B cell (primary cell): ENCODE measurements around the gene LMBRD1. TPM values are rescaled to one million over a fixed set of nuclear protein-coding genes. Genes with fewer than 3 reads are reported as not detected.

Experiments used
- ATAC-seq: fragments of 200-7000 bp; cut with Tn5 transposase; one replicate; pipeline ENCODE4 v1.10.0; 2021; ENCODE audit warnings: low read depth, mild to moderate bottlenecking, moderate number of reproducible peaks, moderate library complexity
- CTCF ChIA-PET: fragments of 350-600 bp; sonication (Branson Sonifier 250); formaldehyde crosslinking; loops from one replicate; lab custom pipeline; 2021; ENCODE audit warnings: antibody characterized with exemption, inconsistent platforms; lab: Charles Lee
- POLR2A ChIA-PET: fragments of 350-600 bp; sonication (Branson Sonifier 250); formaldehyde crosslinking; loops from one replicate; lab custom pipeline; 2021; ENCODE audit warnings: antibody characterized with exemption; lab: Charles Lee
- DNase-seq: peaks from one replicate; pipeline ENCODE4 v3.0.0; 2013
- H2AFZ ChIP-seq: 2 replicates; pipeline ENCODE4 v1.6.1; 2012; ENCODE audit warnings: mild to moderate bottlenecking, low read depth, low read length; ENCODE audit not compliant: insufficient read depth, poor library complexity, severe bottlenecking
- H3K27ac ChIP-seq, 2 donors: 1 replicate in 1 of 2; 2 replicates in 1 of 2; pipeline ENCODE4 v1.5.1; 2012 to 2013; ENCODE audit warnings: low read length in 2 of 2, mild to moderate bottlenecking in 2 of 2, moderate library complexity in 1 of 2
- H3K27me3 ChIP-seq, 4 experiments: fragments of 200-600 bp in 1 of 4; sonication (generic) in 1 of 4; replicated peaks in 1 of 4; 1 replicate in 2 of 4; 2 replicates in 2 of 4; pipeline versions ENCODE4 v1.6.1 to v1.7.0; 2013 to 2016; ENCODE audit warnings: low read length in 3 of 4, mild to moderate bottlenecking in 2 of 4, mixed read lengths in 1 of 4, moderate library complexity in 1 of 4; ENCODE audit not compliant: insufficient read depth in 4 of 4, control insufficient read depth in 3 of 4; ENCODE audit errors: control extremely low read depth in 1 of 4
- H3K36me3 ChIP-seq, 2 experiments: replicated peaks in 1 of 2; 1 replicate in 1 of 2; 2 replicates in 1 of 2; pipeline versions ENCODE4 v1.6.1 to v1.7.1; 2013; ENCODE audit warnings: low read length in 1 of 2; ENCODE audit not compliant: insufficient read depth in 2 of 2, control insufficient read depth in 1 of 2; ENCODE audit errors: control extremely low read depth in 1 of 2, extremely low read depth in 1 of 2
- H3K4me1 ChIP-seq, 2 donors: fragments of 200-600 bp in 1 of 2; sonication (generic) in 1 of 2; 1 replicate in 1 of 2; 2 replicates in 1 of 2; pipeline versions ENCODE4 v1.5.1 to v1.6.1; 2013 to 2017; ENCODE audit warnings: low read length in 2 of 2; ENCODE audit not compliant: control insufficient read depth in 2 of 2, insufficient read depth in 2 of 2
- H3K4me2 ChIP-seq: replicated peaks from 2 replicates; pipeline ENCODE3; 2012; ENCODE audit warnings: mild to moderate bottlenecking, low read depth, low read length; ENCODE audit not compliant: poor library complexity, severe bottlenecking
- H3K4me3 ChIP-seq, 5 experiments: fragments of 200-600 bp in 1 of 5; sonication (generic) in 1 of 5; 1 replicate in 3 of 5; 2 replicates in 2 of 5; pipeline versions ENCODE4 v1.5.1 to v1.7.0; 2011 to 2016; ENCODE audit warnings: low read length in 4 of 5, mild to moderate bottlenecking in 4 of 5, low read depth in 2 of 5, control low read depth in 1 of 5, moderate library complexity in 1 of 5; ENCODE audit not compliant: insufficient read depth in 1 of 5; ENCODE audit errors: control extremely low read depth in 1 of 5, extremely low read depth in 1 of 5
- H3K79me2 ChIP-seq: fragments of 200-600 bp; sonication (generic); one replicate; pipeline ENCODE4 v1.6.0; 2016; ENCODE audit warnings: low read length; ENCODE audit not compliant: control insufficient read depth, insufficient read depth
- H3K9ac ChIP-seq: fragments of 200-600 bp; sonication (generic); 2 replicates; pipeline ENCODE4 v1.6.1; 2017; ENCODE audit warnings: mild to moderate bottlenecking, low read length, moderate library complexity
- H3K9me3 ChIP-seq, 3 donors: one replicate each; pipeline versions ENCODE4 v1.6.1 to v1.7.1; 2013; ENCODE audit warnings: low read length in 2 of 3; ENCODE audit not compliant: control insufficient read depth in 2 of 3, insufficient read depth in 1 of 3; ENCODE audit errors: control extremely low read depth in 1 of 3
- H4K20me1 ChIP-seq: 2 replicates; pipeline ENCODE4 v1.6.0; 2012; ENCODE audit warnings: mild to moderate bottlenecking, low read length; ENCODE audit not compliant: insufficient read depth, control insufficient read depth, poor library complexity, severe bottlenecking
- H3K27ac Mint-ChIP-seq: one replicate; pipeline ENCODE4 v1.8.0; 2021; ENCODE audit warnings: mixed read lengths
- H3K27me3 Mint-ChIP-seq: one replicate; pipeline ENCODE4 v1.8.0; 2021; ENCODE audit warnings: mixed read lengths
- H3K4me1 Mint-ChIP-seq: one replicate; pipeline ENCODE4 v1.8.0; 2021; ENCODE audit warnings: mixed read lengths
- H3K4me3 Mint-ChIP-seq: one replicate; pipeline ENCODE4 v1.8.0; 2021; ENCODE audit warnings: mixed read lengths
- H3K9me3 Mint-ChIP-seq: one replicate; pipeline ENCODE4 v1.8.0; 2022; ENCODE audit warnings: mixed read lengths; ENCODE audit not compliant: insufficient read depth
- CTCF ChIP-seq: fragments of 200-600 bp; IDR thresholded peaks from one replicate; pipeline ENCODE4 v1.8.0; 2022; ENCODE audit warnings: antibody characterized with exemption, mild to moderate bottlenecking
- EZH2 ChIP-seq: IDR thresholded peaks from 2 replicates; pipeline ENCODE4 v1.6.1; 2012; ENCODE audit warnings: borderline replicate concordance, low read depth, mild to moderate bottlenecking, moderate library complexity, low read length; ENCODE audit not compliant: insufficient read depth, poor library complexity, severe bottlenecking
- WGBS: methylation state at CpG from one replicate; pipeline ENCODE4 v1.1.5; 2013; ENCODE audit warnings: missing lambda C conversion rate; ENCODE audit not compliant: insufficient coverage; 5-methylcytosine and 5-hydroxymethylcytosine counted together
- intact Hi-C: fragments of 100-400 bp; cut with micrococcal nuclease; formaldehyde crosslinking; loops from one replicate; pipeline ENCODE4 v1.10.0; 2022
- polyA plus RNA-seq: library from polyadenylated mRNA; depleted of rRNA; stranded (reverse); fragments of >200 nt; gene quantifications from 2 replicates; pipeline ENCODE4 v1.2.3, GENCODE V29; 2012
- total RNA-seq, 2 donors: library from RNA; stranded (reverse); fragments of 120-200 nt in 1 of 2; gene quantifications; 1 replicate in 1 of 2; 2 replicates in 1 of 2; pipeline versions ENCODE4 v1.2.3 to v1.2.4, GENCODE V29; 2013 to 2022

The LMBRD1 gene
- total and polyA plus RNA-seq, 2 donors (not counting 1 experiment from before 2014, with no cell fraction given), result 33.7 to 99.0 TPM

GRCh38 chr6:69795469-69796072, 1.2 kb downstream of the LMBRD1 start:
- peak overlapping the region; percentile 60 for H2AFZ ChIP-seq
- ATAC-seq (peak; percentile 20), DNase-seq (peak; percentile 68)
- H3K79me2 ChIP-seq, result peaks cover 59% of the 10 kb centered on the region
- intact Hi-C loops, result loop anchor here (1.0 to 10.0 kb wide), 8 partner anchors 63 to 1492 kb away; partner anchors contain the start of genes COL19A1, FAM135A, OGFRL1 and SDHAF4
- H3K27ac Mint-ChIP-seq, result peak overlapping the region; percentile 96
- H3K4me1 Mint-ChIP-seq, result peaks cover 57% of the 10 kb centered on the region
- WGBS, result no CpG with 5 or more reads among the region's 5 CpGs
- ChIA-PET POLR2A (interaction anchor here (0.6 to 2.9 kb wide), 6 partner anchors 19 to 99 kb away, joined by 3 to 42 read pairs (median 8); partner anchors contain the start of gene COL19A1), CTCF (interaction anchor here (1.1 to 5.5 kb wide), 7 partner anchors 9 to 312 kb away, joined by 3 to 67 read pairs (median 4); partner anchors contain the start of gene COL19A1)
- TF ChIP-seq CTCF, result peak; percentile 26
- TF ChIP-seq EZH2, result no peak
- H3K36me3 ChIP-seq, result no peaks in the 10 kb centered on the region
- peaks cover 47% of the 10 kb centered on the region for H4K20me1 ChIP-seq
- no peaks in the 10 kb centered on the region for H3K9me3 ChIP-seq
- H3K9me3 Mint-ChIP-seq, result no peaks in the 10 kb centered on the region
- peak overlapping the region; percentile 93 for H3K4me3 Mint-ChIP-seq
- peak overlapping the region; percentile 90 to 99 for H3K27ac ChIP-seq
- H3K4me3 ChIP-seq, result peak overlapping the region; percentile 81 to 97 (median 85)
- H3K27me3 ChIP-seq, result no peaks in the 10 kb centered on the region
- peaks cover 52 to 53% of the 10 kb centered on the region in 2 donors for H3K4me1 ChIP-seq
- H3K27me3 Mint-ChIP-seq, result no peaks in the 10 kb centered on the region
- H3K9ac ChIP-seq, result peak overlapping the region; percentile 100
- H3K4me2 ChIP-seq, result peak overlapping the region; percentile 81

- peaks cover 55% of the 10 kb centered on the region for H4K20me1 ChIP-seq
- ChIA-PET CTCF (interaction anchor here (3.0 kb wide), 1 partner anchor 75 kb away, joined by 11 read pairs; the partner anchor contains the start of gene COL19A1), POLR2A (no interaction called here)
- no peak for DNase-seq
- H3K36me3 ChIP-seq, result peaks cover 3 to 14% of the 10 kb centered on the region in 2 experiments
- H3K9me3 ChIP-seq, result no peaks in the 10 kb centered on the region
- H3K9me3 Mint-ChIP-seq, result no peaks in the 10 kb centered on the region
- peak overlapping the region; percentile 4 for H3K4me2 ChIP-seq
- peaks cover 90% of the 10 kb centered on the region for H3K79me2 ChIP-seq
- peak overlapping the region; percentile 70 for H3K27ac Mint-ChIP-seq
- no peak overlapping the region for H2AFZ ChIP-seq
- H3K4me1 ChIP-seq, result peaks cover 66 to 71% of the 10 kb centered on the region in 2 donors
- H3K4me3 ChIP-seq, result no peak overlapping the region
- peaks cover 67% of the 10 kb centered on the region for H3K4me1 Mint-ChIP-seq
- H3K9ac ChIP-seq, result no peak overlapping the region
- H3K4me3 Mint-ChIP-seq, result peak overlapping the region; percentile 27
- no peaks in the 10 kb centered on the region for H3K27me3 Mint-ChIP-seq
- TF ChIP-seq EZH2 (no peak), CTCF (no peak)
- no peaks in the 10 kb centered on the region for H3K27me3 ChIP-seq
- peak overlapping the region in 1 of 2 donors; percentile 66 for H3K27ac ChIP-seq
- ATAC-seq, result no peak
- intact Hi-C loops, result loop anchor here (10.0 kb wide), 2 partner anchors 773 to 873 kb away; partner anchors contain the start of genes SDHAF4 and SMAP1
Measured at GRCh38 chr6:69792292-69792691, 4.5 kb downstream of the LMBRD1 start.
